SK-N-MC (cell line): ENCODE results near the gene ZBTB20.

Experiments
- EZH2 ChIP-seq: fragments of 200-600 bp; sonication (generic); IDR thresholded peaks from one replicate; pipeline ENCODE4 v1.6.1; 2017; ENCODE audit warnings: antibody characterized with exemption
- POLR2AphosphoS5 ChIP-seq: IDR thresholded peaks from 2 replicates; pipeline ENCODE4 v1.6.1; 2012; ENCODE audit warnings: mild to moderate bottlenecking, low read depth, low read length, borderline replicate concordance

DNA sequence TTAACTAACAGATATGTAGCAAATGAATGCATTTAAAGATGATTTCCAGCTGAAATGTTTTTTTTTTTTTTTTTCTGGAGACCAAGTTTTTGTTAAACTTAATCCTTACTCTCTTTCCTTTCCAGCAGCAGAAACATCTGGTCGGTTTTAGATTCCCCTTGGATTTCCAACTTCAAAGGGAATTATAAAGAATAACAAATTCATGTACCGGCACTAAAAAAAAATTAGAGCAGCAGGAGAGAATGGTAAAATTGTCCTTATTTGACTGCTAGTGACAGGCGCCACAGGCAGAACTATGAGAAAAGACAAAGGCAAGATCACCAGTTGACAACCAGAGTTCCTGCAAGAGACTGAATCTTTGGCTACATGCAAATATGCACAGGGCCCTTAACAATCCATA, 459.9 kb downstream of the ZBTB20 start:
- no peak for TF ChIP-seq EZH2
- TF ChIP-seq POLR2AphosphoS5, result no peak
